SJSA1 (cell line): ENCODE results near the gene PLEKHA3. TPM values are rescaled to one million over a fixed set of nuclear protein-coding genes. Genes with fewer than 3 reads are reported as not detected.

Experiments used
- DNase-seq, 2 experiments: peaks; one replicate each; pipeline ENCODE4 v3.0.0-alpha.2; 2015 to 2020; ENCODE audit warnings: low spot score in 2 of 2, low read depth in 1 of 2
- H3K27ac ChIP-seq: fragments of 250-450 bp; sonication (Bioruptor Pico); 2 replicates; pipeline ENCODE4 v1.5.1; 2020; ENCODE audit warnings: mild to moderate bottlenecking, moderate library complexity
- H3K27me3 ChIP-seq: fragments of 250-450 bp; sonication (Bioruptor Pico); replicated peaks from 2 replicates; pipeline ENCODE4 v1.5.1; 2020; ENCODE audit warnings: mild to moderate bottlenecking, moderate library complexity
- H3K36me3 ChIP-seq: fragments of 250-450 bp; sonication (Bioruptor Pico); 2 replicates; pipeline ENCODE4 v1.5.1; 2020; ENCODE audit warnings: mild to moderate bottlenecking
- H3K4me1 ChIP-seq: fragments of 250-450 bp; sonication (Bioruptor Pico); replicated peaks from 2 replicates; pipeline ENCODE4 v1.6.1; 2021; ENCODE audit warnings: mild to moderate bottlenecking
- H3K4me3 ChIP-seq: fragments of 250-450 bp; sonication (Bioruptor Pico); 2 replicates; pipeline ENCODE4 v1.5.1; 2020; ENCODE audit warnings: mild to moderate bottlenecking
- H3K9me3 ChIP-seq: fragments of 250-450 bp; sonication (Bioruptor Pico); replicated peaks from 2 replicates; pipeline ENCODE4 v1.5.1; 2020; ENCODE audit warnings: mild to moderate bottlenecking
- total RNA-seq: library from RNA; depleted of rRNA; stranded (reverse); fragments of >200 nt; shearing (Covaris generic); gene quantifications from 2 replicates; pipeline ENCODE4 v1.2.3, GENCODE V29; 2014; rRNA removed

The PLEKHA3 gene
- total RNA-seq, 1 experiment from 2014 or later, result 20.8 TPM

DNA sequence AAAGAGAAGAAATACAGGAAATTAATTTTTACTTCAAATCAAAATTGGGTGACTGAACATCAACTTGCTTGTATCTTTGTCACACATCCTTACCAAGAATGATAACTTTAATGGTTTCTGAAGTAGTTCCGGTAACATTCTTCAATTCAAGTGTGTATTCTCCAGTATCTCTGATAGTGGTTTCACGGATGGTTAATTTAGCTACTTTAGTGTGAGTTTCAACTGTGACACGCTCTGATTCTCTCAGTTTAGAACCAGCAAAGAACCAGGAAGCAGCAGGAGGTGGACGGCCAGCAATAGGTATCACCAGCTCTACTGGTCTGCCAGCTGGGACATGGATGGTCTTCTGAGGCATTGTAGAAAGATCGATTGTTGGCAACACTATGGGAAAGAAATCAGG lies 62.3 kb downstream of the PLEKHA3 start:
- H3K9me3 ChIP-seq, result no peaks in the 10 kb centered on the region
- H3K36me3 ChIP-seq, result no peaks in the 10 kb centered on the region
- no peaks in the 10 kb centered on the region for H3K4me1 ChIP-seq
- no peak overlapping the region for H3K4me3 ChIP-seq
- DNase-seq, result no peak
- no peaks in the 10 kb centered on the region for H3K27me3 ChIP-seq
- H3K27ac ChIP-seq, result no peak overlapping the region

GRCh38 chr2:178550352-178550751 lies 70.1 kb downstream of the PLEKHA3 start:
- Histone ChIP-seq H3K4me1 (no peaks in the 10 kb centered on the region), H3K27me3 (no peaks in the 10 kb centered on the region; the same call in 1 of the 2 replicates), H3K36me3 (no peaks in the 10 kb centered on the region), H3K4me3 (no peak overlapping the region), H3K27ac (no peak overlapping the region), H3K9me3 (no peaks in the 10 kb centered on the region)
- DNase-seq, result no peak

- Histone ChIP-seq H3K36me3 (no peaks in the 10 kb centered on the region), H3K27ac (no peak overlapping the region)
Observed at GRCh38 chr2:178553047-178553446, 72.8 kb downstream of the PLEKHA3 start.

More at GRCh38 chr2:178553047-178553446, 72.8 kb downstream of the PLEKHA3 start:
- DNase-seq, result no peak
- H3K4me1 ChIP-seq, result no peaks in the 10 kb centered on the region
- H3K9me3 ChIP-seq, result no peaks in the 10 kb centered on the region
- H3K4me3 ChIP-seq, result no peak overlapping the region
- no peaks in the 10 kb centered on the region; the same call in 1 of the 2 replicates for H3K27me3 ChIP-seq

Other genes with a start within 250 kb of the PLEKHA3 start
- 54.0 and 80.1 TPM in 2 replicates for gene PRKRA, start 29.3 kb upstream of the PLEKHA3 start, total RNA-seq
- 0.03 and 0.08 TPM in 2 replicates for gene PJVK, start 29.1 kb upstream of the PLEKHA3 start, total RNA-seq
- gene FKBP7, start 1.9 kb upstream of the PLEKHA3 start, total RNA-seq, result 28.2 and 70.7 TPM in 2 replicates